Esophagus muscularis mucosa (tissue), 3 donors: ENCODE measurements around the gene TMEM17.

ENCODE experiments used
- CTCF ChIP-seq, 3 experiments: fragments of 200-600 bp in 2 of 3; fragments of 450-650 bp in 1 of 3; sonication (generic) in 2 of 3; IDR thresholded peaks; one replicate each; pipeline ENCODE4 v1.5.1; 2017 to 2019; ENCODE audit warnings: antibody characterized with exemption in 3 of 3, mild to moderate bottlenecking in 2 of 3, moderate library complexity in 1 of 3
- EP300 ChIP-seq: sonication (generic); formaldehyde crosslinking; IDR thresholded peaks from one replicate; pipeline ENCODE4 v1.6.1; 2017; ENCODE audit warnings: antibody characterized with exemption

- no peak for TF ChIP-seq CTCF (IDR thresholded peaks at IDR 0.05)
- no peak for TF ChIP-seq EP300
These were observed 20.1 kb downstream of the TMEM17 start for GRCh38 chr2:62485761-62486438.
